RWPE1 (cell line): ENCODE data around the gene TNIP1.

Source experiments
- CTCF ChIA-PET: fragments of 350-600 bp; sonication (Branson Sonifier 250); formaldehyde crosslinking; extraction: SDS; loops from one replicate; lab custom pipeline; 2021; lab: Yijun Ruan, JAX
- POLR2A ChIA-PET: fragments of 400-600 bp; formaldehyde crosslinking; extraction: SDS; loops from one replicate; lab custom pipeline; 2020; ENCODE audit warnings: antibody characterized with exemption; ENCODE audit not compliant: low non-redundant PET; lab: Yijun Ruan, JAX
- DNase-seq: peaks from one replicate; pipeline ENCODE4 v3.0.0; 2012; ENCODE audit warnings: low spot score
- H3K27ac ChIP-seq: fragments of 450-650 bp; 2 replicates; pipeline ENCODE4 v1.5.1; 2017
- CTCF ChIP-seq: fragments of 450-650 bp; conservative IDR thresholded peaks from 2 replicates; pipeline ENCODE4 v1.5.1; 2017; ENCODE audit warnings: low read depth, mild to moderate bottlenecking

The TNIP1 gene

DNA sequence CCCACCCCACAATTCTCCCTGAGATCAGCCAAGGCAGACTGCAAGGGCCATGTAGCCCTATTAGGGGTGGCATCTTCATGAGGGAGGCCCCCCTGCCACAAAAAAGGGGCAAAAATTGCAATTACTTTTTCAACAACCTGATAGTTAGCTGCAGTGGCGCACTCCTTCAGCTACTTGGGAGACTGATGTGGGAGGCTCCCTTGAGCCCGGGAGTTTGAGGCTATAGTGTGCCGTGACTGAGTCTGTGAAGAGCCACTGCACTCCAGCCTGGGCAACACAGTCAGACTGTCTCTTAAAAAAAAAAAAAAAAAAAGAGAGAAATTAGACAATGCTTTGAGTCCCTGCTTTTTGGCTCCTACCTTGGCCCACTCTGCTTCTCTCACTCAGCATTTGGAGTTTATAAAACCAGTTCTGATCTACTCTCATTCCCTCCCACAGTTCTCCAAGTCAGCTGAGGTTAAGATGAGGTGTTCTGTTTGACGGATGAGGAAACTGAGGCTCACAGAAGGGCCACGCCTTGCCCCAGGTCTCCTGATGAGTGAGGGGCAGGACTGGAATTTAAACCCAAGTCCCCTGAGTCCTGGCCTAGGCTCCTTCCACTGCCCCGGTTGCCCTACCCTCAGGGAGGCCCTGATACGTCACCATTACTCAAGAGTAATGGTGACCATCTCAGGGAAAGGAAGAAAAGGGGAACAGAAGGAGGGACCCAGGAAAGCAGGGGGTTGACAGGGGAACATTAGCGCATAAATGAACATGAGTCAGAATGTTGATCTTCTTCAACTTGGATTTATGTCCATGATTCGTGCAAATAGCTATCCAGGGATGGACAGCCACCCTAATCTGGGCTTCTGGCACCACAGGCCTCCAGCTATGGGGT lies 51.4 kb downstream of the TNIP1 start:
- no peak overlapping the region for H3K27ac ChIP-seq
- DNase-seq: no peak
- TF ChIP-seq CTCF: no peak
- ChIA-PET CTCF (interaction anchor here (0.8 to 1.8 kb wide), 3 partner anchors 12 to 86 kb away, joined by 4 to 6 read pairs (median 4); no protein-coding TSS in a partner anchor), POLR2A (no interaction called here)

DNA sequence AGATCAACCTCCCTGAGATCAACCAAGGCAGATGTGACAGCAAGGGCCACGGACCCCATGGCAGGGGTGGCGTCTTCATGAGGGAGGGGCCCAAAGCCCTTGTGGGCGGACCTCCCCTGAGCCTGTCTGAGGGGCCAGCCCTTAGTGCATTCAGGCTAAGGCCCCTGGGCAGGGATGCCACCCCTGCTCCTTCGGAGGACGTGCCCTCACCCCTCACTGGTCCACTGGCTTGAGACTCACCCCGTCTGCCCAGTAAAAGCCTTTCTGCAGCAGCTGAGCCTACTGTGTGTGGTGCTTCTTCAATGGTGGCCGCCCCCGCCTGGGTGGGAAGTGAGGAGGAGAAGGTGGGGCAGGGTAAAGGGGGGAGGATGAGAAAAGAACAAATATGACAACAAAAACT lies 52.1 kb downstream of the TNIP1 start:
- ChIA-PET CTCF (interaction anchor here (1.5 kb wide), 1 partner anchor 27 kb away, joined by 4 read pairs; no protein-coding TSS in a partner anchor), POLR2A (no interaction called here)
- no peak overlapping the region for H3K27ac ChIP-seq
- DNase-seq: no peak
- no peak for TF ChIP-seq CTCF

DNA sequence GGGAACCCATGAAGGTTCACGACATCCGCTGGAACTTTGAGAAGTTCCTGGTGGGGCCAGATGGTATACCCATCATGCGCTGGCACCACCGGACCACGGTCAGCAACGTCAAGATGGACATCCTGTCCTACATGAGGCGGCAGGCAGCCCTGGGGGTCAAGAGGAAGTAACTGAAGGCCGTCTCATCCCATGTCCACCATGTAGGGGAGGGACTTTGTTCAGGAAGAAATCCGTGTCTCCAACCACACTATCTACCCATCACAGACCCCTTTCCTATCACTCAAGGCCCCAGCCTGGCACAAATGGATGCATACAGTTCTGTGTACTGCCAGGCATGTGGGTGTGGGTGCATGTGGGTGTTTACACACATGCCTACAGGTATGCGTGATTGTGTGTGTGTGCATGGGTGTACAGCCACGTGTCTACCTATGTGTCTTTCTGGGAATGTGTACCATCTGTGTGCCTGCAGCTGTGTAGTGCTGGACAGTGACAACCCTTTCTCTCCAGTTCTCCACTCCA lies 52.8 kb downstream of the TNIP1 start:
- DNase-seq: no peak
- ChIA-PET POLR2A (interaction anchor here (0.5 kb wide), 1 partner anchor 334 kb away, joined by 3 read pairs; no protein-coding TSS in a partner anchor), CTCF (interaction anchor here (0.6 to 1.5 kb wide), 3 partner anchors 26 to 247 kb away, joined by 4 to 6 read pairs (median 4); no protein-coding TSS in a partner anchor)
- no peak for TF ChIP-seq CTCF
- H3K27ac ChIP-seq: no peak overlapping the region

DNA sequence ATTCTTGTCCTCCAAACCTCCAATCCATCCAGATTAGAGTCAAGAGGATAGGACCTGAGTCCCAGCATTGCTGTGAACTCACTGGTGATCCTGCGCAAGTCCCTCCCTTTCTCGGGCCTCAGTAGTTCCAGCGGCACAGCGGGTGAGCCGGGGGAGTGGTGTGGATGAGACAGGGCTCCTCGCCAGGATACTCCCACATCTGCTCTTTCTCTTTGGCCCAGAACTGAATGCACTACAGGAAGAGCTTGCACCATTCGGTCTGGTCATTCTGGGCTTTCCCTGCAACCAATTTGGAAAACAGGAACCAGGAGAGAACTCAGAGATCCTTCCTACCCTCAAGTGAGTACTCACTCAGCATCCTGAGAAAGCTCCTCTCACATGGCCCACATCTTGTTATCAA lies 54.2 kb downstream of the TNIP1 start:
- no peak for DNase-seq
- POLR2A ChIA-PET: no interaction called here
- CTCF ChIA-PET: interaction anchor here (2.2 kb wide), 1 partner anchor 89 kb away, joined by 11 read pairs; no protein-coding TSS in a partner anchor
- H3K27ac ChIP-seq: no peak overlapping the region
- no peak for TF ChIP-seq CTCF

- DNase-seq: no peak
- no peak overlapping the region for H3K27ac ChIP-seq
- TF ChIP-seq CTCF: no peak
- ChIA-PET POLR2A (interaction anchor here (0.6 kb wide), 1 partner anchor 23 kb away, joined by 6 read pairs; no protein-coding TSS in a partner anchor), CTCF (interaction anchor here (0.6 to 2.2 kb wide), 2 partner anchors 15 to 89 kb away, joined by 3 to 11 read pairs; no protein-coding TSS in a partner anchor)
These were observed 54.7 kb downstream of the TNIP1 start for GRCh38 chr5:151026088-151026487.

- CTCF ChIA-PET: interaction anchor here (0.6 to 2.2 kb wide), 3 partner anchors 23 to 142 kb away, joined by 3 to 11 read pairs (median 5); no protein-coding TSS in a partner anchor
- POLR2A ChIA-PET: no interaction called here
These were observed 55.6 kb downstream of the TNIP1 start for GRCh38 chr5:151025250-151025606.

More at GRCh38 chr5:151025250-151025606, 55.6 kb downstream of the TNIP1 start:
- H3K27ac ChIP-seq: no peak overlapping the region
- TF ChIP-seq CTCF: no peak
- no peak for DNase-seq
